ENCODE results near the gene LOXL3. TPM values are rescaled to one million over a fixed set of nuclear protein-coding genes. Genes with fewer than 3 reads are reported as not detected.

The LOXL3 gene
- total RNA-seq, 1 donor from 2014 or later, result 62.1 TPM

GRCh38 chr2:74555610-74556103 is 1.9 kb upstream of the LOXL3 start:
- Mint-ChIP-seq H3K36me3 (ENCODE audit: unreplicated experiment) (peaks cover 6% of the 10 kb centered on the region), H3K4me1 (ENCODE audit: unreplicated experiment) (peaks cover 32% of the 10 kb centered on the region), H3K27ac (ENCODE audit: unreplicated experiment) (no peak overlapping the region), H3K9me3 (ENCODE audit: unreplicated experiment) (no peaks in the 10 kb centered on the region), H3K27me3 (ENCODE audit: unreplicated experiment) (no peaks in the 10 kb centered on the region), H3K4me3 (ENCODE audit: unreplicated experiment) (peak overlapping the region; percentile 80)
- DNase-seq (ENCODE audit: extremely low spot score, unreplicated experiment), result no peak
- TF ChIP-seq, protein P1, sequence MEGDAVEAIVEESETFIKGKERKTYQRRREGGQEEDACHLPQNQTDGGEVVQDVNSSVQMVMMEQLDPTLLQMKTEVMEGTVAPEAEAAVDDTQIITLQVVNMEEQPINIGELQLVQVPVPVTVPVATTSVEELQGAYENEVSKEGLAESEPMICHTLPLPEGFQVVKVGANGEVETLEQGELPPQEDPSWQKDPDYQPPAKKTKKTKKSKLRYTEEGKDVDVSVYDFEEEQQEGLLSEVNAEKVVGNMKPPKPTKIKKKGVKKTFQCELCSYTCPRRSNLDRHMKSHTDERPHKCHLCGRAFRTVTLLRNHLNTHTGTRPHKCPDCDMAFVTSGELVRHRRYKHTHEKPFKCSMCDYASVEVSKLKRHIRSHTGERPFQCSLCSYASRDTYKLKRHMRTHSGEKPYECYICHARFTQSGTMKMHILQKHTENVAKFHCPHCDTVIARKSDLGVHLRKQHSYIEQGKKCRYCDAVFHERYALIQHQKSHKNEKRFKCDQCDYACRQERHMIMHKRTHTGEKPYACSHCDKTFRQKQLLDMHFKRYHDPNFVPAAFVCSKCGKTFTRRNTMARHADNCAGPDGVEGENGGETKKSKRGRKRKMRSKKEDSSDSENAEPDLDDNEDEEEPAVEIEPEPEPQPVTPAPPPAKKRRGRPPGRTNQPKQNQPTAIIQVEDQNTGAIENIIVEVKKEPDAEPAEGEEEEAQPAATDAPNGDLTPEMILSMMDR (IDR thresholded peaks at IDR 0.05), result no peak

DNA sequence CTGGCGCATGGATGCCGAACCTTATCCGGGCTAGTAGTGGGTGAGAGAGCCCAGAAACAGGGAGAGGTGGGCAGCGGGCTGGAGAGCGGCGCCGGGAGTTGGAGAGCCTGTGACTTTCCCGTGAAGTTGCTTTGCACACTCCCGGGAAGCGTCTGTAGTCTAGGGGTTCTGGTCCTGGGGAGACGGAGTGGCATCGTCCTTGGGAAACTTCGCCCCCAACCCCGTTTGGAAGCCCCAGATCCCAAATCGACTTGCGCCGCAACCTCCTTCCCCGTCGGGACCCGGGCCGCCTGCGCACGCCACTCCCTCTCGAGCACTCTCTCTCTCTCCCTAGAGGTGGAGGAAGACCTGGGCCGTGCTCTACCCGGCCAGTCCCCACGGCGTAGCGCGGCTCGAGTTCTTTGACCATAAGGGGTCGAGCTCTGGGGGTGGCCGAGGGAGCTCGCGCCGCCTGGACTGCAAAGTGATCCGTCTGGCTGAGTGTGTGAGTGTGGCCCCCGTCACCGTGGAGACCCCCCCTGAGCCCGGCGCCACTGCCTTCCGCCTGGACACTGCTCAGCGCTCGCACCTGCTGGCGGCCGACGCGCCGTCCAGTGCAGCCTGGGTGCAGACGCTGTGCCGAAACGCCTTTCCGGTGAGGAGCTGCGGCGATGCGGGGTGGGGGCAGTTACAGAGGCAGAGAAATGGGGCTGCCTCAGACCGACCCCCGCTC is 1.2 kb upstream of the LOXL3 start:
- Mint-ChIP-seq H3K9me3 (ENCODE audit: unreplicated experiment) (no peaks in the 10 kb centered on the region), H3K4me1 (ENCODE audit: unreplicated experiment) (peaks cover 38% of the 10 kb centered on the region), H3K4me3 (ENCODE audit: unreplicated experiment) (peak overlapping the region; percentile 80), H3K27ac (ENCODE audit: unreplicated experiment) (peak overlapping the region; percentile 79), H3K36me3 (ENCODE audit: unreplicated experiment) (peaks cover 6% of the 10 kb centered on the region), H3K27me3 (ENCODE audit: unreplicated experiment) (no peaks in the 10 kb centered on the region)
- no peak for DNase-seq (ENCODE audit: extremely low spot score, unreplicated experiment)
- TF ChIP-seq, protein P1 (IDR thresholded peaks at IDR 0.05), result no peak

DNA sequence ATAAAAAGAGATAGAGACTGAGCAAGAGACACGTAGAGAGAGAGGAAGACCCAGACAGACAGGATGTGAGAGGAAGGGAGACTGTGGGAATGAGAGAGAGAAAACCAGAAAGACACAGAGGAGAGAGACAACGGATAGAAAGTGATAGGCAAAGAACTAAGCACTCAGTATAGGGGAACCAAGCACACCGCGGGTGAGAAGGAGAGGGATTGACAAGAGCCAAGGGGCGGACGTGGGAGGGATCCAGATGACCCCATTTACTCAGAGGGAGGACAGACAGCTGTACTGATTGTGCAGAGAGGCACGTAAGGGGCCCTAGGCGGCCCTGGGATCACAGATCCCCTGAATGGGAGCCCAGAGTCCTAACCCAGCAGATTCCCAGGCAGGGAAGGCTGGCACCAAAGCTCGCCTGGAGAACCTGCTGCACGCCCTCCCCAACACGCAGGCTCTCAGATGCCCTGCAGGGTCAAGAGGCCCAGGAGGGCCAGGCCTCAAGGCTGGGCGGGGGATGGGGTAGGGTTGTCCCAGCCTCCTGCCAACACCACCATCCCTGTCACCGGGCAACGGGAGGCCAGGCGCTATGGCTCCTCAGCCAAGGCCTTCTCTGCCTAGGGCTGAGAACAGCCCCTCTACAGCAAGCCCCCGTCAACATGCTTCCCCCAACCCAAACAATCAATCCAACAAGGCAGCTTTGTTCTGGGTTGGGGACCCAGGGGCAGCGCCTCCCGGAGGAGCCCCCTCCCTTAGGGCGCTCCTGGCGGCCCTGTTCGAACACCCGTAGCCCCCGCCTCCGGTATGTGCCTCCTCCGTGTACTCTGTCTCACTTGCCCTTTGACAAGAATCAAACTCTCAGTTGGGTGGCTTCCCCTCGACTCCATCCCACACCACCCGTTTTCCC is 579 bp downstream of the LOXL3 start:
- Mint-ChIP-seq H3K27ac (ENCODE audit: unreplicated experiment) (peak overlapping the region; percentile 95), H3K9me3 (ENCODE audit: unreplicated experiment) (no peaks in the 10 kb centered on the region), H3K4me1 (ENCODE audit: unreplicated experiment) (peaks cover 49% of the 10 kb centered on the region), H3K4me3 (ENCODE audit: unreplicated experiment) (peak overlapping the region; percentile 91), H3K36me3 (ENCODE audit: unreplicated experiment) (peaks cover 9% of the 10 kb centered on the region), H3K27me3 (ENCODE audit: unreplicated experiment) (no peaks in the 10 kb centered on the region)
- no peak for DNase-seq (ENCODE audit: extremely low spot score, unreplicated experiment)
- TF ChIP-seq, protein P1 (IDR thresholded peaks at IDR 0.05), result no peak

DNA sequence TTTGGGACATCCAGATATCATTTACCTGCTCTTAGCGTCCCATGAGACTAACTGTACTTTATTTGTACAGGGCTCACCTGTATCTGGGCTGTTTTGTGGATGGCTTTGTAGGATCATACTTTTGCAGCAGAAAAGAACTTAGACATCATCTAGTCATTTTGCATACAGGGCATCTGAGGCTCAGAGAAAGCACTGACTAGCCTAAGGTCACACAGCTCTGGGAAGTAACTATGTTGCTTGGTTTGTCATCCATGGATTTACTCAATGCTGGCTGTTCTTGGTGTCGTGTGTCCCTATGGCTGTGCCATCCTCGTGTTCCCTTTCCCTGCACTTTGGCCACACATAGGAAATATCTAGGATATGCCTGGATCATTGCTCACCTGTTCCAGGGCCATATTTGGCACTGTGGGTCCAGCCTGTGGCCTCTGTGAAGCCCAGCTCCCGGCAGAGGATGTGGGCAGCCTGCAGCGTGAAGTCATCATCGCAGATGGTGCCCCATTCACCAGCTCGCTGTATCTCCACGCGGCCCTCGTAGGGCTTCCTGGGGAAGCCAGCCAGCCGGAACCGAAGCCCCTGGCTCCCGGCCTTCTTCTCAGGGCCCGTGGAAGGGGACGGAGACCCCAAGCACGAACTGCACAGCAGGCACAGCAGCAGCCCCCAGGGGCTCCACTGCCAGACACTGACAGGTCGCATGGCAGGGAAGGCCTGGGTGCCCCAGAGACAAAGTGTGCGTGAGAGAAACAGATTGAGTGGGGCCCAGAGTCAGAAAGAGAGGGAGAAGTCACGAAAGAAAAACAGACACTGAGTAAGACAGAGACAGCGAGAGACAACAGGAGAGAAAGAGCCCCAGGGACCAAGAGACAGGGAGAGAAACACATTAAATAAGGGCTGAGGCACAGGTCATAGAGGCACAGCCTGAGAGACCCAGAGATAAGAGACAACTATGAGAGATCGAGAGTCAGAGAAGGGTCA is 1.5 kb downstream of the LOXL3 start:
- H3K27ac Mint-ChIP-seq (ENCODE audit: unreplicated experiment), result peak overlapping the region; percentile 95
- peaks cover 9% of the 10 kb centered on the region for H3K36me3 Mint-ChIP-seq (ENCODE audit: unreplicated experiment)
- peaks cover 54% of the 10 kb centered on the region for H3K4me1 Mint-ChIP-seq (ENCODE audit: unreplicated experiment)
- H3K27me3 Mint-ChIP-seq (ENCODE audit: unreplicated experiment), result no peaks in the 10 kb centered on the region
- peak overlapping the region; percentile 91 for H3K4me3 Mint-ChIP-seq (ENCODE audit: unreplicated experiment)
- TF ChIP-seq, protein P1 (IDR thresholded peaks at IDR 0.05), result no peak
- DNase-seq (ENCODE audit: extremely low spot score, unreplicated experiment), result no peak
- H3K9me3 Mint-ChIP-seq (ENCODE audit: unreplicated experiment), result no peaks in the 10 kb centered on the region

Measured in osteocyte (in vitro differentiated cells).